ENCODE measurements around the gene LEKR1. TPM values are rescaled to one million over a fixed set of nuclear protein-coding genes. Genes with fewer than 3 reads are reported as not detected.

The LEKR1 gene
- 0.37 and 0.43 TPM in 2 replicates for total RNA-seq

GRCh38 chr3:156826144-156826895 lies at the start of gene LEKR1:
Gene LEKR1, plus strand, starts transcription at chr3:156826353. Its CDS starts 2,977 bp downstream, at chr3:156829330.

Other genes with a start within 250 kb of the LEKR1 start
- 36.1 and 37.0 TPM in 2 replicates for gene TIPARP, start 151.8 kb upstream of the LEKR1 start, total RNA-seq